GM18508 (cell line): ENCODE results near the gene TRAPPC8.
"Not testable (repeated sequence)": the region's sequence is repeated elsewhere in the genome, so short reads cannot be mapped to it uniquely, and the experiment has no call there.

Experiments
- ATAC-seq: cut with Tn5 transposase; IDR thresholded peaks from one replicate; pipeline ENCODE4 v1.9.1; 2021; ENCODE audit warnings: moderate number of reproducible peaks; ENCODE audit not compliant: insufficient read depth, unreplicated experiment

The TRAPPC8 gene

DNA sequence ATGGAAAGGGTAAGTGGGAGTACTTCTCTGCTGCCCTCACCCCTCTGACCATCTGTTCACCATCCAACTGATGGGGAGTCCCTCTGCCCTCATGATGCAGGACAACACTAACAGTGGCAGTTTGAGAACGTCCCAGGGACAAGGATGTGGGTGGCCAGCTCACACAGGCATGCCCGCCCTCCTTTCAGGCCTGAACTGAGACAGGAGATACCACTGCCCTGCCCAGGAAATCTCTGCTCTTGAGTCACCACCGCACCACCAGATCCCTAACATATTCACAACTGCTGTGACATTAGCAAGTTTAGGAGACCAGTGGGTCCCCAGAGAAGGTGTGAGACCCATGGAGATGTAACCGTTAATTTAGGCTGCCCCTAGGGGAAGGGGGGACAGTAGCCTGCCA is 66.2 kb downstream of the TRAPPC8 start:
- ATAC-seq: no peak

- no peak for ATAC-seq
Measured at GRCh38 chr18:31875301-31875700, 67.6 kb downstream of the TRAPPC8 start.

- ATAC-seq: no peak
Measured at GRCh38 chr18:31863103-31863502, 79.8 kb downstream of the TRAPPC8 start.

- ATAC-seq: no peak
Measured at GRCh38 chr18:31860488-31860887, 82.4 kb downstream of the TRAPPC8 start.

- ATAC-seq: no peak
Measured at GRCh38 chr18:31857526-31858106, 85.3 kb downstream of the TRAPPC8 start.

DNA sequence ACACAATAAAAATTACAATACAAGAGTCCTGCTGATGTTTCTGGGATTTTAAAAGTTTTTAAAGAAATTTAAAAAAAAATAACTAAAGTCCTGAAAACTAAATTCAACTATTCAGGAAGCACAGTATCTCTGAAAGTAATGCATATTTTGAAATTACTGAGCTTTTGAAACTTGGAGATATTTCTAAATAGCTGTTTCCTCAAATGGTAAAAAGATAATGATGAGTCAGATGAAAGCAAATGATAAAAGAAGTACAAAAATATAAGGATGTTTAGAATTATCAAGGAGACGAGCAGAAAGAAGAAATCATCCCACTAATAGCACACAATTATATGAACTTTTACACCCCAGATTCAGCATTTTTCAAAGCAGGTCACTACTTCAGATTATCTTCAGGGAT is 92.1 kb downstream of the TRAPPC8 start:
- ATAC-seq: no peak

DNA sequence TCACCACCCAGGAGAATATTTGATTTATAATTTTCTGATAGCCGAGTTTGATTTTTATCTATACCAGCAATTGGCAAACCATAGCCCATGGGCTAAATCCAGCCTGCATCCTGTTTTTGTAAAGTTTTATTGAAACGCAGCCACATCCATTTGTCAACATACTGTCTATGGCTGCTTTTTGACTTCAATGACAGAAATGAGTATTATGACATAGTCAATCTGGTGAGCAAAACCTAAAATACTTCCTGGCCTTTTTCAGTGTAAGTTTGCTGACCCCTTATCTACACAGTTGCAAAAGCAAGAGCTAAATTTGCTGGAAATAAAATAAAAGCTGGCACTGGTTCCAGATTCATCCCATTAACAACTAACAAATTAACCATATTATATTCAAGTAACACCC is 102.4 kb downstream of the TRAPPC8 start:
- no peak for ATAC-seq

DNA sequence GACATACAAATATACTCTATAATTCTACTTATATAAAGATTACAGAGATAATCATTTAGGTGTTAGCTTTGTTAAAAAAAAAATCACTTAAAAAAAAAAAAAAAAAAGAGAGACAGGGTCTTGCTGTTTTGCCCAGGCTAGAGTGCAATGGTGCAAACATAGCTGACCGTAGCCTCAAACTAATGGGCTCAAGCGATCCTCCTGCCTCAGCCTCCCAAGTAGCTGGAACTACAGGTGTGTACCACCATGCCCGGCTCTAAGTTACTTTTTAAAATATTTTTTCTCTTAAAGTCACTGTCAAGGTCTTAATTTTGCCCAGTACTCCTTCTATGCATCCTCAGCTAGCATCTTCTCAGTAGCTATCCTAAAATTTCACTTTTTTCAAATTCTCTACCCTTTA is 105.0 kb downstream of the TRAPPC8 start:
- no peak for ATAC-seq

DNA sequence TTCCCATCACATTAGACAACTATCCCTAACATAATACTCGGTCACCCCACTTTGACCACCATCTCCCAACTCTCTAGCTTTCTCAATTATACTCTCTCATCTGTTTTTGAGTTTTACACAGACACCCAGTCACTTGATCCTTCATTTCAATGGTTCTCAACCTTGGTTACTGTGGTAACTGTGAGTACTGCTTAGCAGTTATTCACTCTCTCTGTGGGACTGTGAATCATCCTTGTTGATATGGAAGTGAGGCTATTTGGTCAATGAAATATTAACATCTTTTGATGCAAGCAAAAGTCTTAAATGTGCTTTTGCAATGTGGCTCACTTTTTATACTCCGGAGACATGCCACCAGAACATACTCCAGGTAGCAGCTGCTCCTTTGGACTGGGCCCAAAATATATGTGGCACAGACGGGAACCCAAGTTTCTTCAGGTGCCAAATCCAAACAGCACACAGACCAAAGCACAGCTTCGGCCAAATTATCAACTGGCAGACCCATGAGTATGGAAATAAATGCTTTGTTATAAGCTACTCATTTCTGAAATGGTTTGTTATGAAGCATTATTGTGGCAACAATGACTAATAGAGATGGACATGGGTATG is 107.3 kb downstream of the TRAPPC8 start:
- ATAC-seq: no peak

GRCh38 chr18:31831903-31832302 is 111.0 kb downstream of the TRAPPC8 start:
- ATAC-seq: no peak

- ATAC-seq: no peak
Measured at GRCh38 chr18:31830686-31831085, 112.2 kb downstream of the TRAPPC8 start.

DNA sequence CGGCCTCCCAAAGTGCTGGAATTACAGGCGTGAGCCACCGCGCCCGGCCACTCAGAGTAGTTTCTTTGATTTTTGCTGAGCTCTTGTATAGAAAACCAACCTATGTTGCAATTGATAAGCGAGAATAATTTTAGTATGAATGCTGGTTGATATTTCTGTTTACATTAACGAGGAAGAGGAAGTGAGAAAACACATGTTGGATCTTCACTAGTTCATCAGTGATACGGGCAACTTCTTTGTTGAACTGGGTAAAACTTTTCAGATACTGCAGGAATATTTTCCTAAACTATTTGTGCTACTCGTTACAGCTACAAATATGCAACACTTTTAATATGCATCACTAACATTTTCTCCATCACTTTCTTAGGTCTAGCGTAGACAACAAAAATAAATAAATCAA is 114.3 kb downstream of the TRAPPC8 start:
- no peak for ATAC-seq

- not testable (repeated sequence) for ATAC-seq
Measured at GRCh38 chr18:31826673-31827325, 116.1 kb downstream of the TRAPPC8 start.

GRCh38 chr18:31825772-31826171 is 117.2 kb downstream of the TRAPPC8 start:
- no peak for ATAC-seq

DNA sequence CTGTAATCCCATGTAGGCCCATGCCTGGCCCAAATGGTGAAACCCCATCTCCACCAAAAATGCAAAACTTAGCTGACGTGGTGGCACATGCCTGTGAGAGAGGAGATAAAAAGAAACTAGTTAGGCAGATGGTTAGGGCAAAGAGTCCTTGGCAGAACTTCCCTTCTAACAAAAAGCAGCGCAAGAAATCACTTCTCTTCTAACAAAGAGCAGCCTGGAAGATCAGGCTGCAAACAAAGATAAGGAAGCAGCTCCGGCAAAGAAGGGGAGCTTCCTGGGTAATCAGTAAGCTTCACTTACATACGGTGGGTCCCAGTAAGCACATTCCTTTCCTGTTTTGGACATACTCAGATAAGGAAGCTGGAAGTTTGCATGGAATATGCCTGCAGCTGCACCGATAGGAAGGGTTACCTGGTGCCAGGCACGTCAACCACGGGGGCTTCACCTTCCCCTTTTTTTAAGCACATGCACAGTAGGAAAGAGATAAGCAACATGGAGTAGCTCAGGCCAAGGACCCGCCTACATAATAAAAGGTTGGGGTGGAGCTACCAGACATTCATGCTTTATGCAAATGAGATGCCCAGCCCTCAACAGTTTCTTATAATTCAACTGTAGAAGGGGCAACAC is 121.3 kb downstream of the TRAPPC8 start:
- ATAC-seq: no peak

DNA sequence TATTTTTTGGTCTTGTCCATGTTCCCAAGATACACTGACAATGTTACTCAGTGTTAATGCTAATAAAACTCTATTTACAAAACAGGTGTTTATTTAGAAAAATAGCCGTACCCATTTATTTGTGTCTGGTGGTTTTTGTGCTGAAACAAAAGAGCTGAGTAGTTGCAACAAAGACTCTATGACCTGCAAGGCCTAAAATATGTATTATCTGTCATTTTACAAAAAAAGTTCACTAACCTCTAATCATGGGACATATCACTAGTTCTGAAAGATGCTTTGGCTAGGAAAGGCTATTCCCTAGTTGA is 123.1 kb downstream of the TRAPPC8 start:
- no peak for ATAC-seq

DNA sequence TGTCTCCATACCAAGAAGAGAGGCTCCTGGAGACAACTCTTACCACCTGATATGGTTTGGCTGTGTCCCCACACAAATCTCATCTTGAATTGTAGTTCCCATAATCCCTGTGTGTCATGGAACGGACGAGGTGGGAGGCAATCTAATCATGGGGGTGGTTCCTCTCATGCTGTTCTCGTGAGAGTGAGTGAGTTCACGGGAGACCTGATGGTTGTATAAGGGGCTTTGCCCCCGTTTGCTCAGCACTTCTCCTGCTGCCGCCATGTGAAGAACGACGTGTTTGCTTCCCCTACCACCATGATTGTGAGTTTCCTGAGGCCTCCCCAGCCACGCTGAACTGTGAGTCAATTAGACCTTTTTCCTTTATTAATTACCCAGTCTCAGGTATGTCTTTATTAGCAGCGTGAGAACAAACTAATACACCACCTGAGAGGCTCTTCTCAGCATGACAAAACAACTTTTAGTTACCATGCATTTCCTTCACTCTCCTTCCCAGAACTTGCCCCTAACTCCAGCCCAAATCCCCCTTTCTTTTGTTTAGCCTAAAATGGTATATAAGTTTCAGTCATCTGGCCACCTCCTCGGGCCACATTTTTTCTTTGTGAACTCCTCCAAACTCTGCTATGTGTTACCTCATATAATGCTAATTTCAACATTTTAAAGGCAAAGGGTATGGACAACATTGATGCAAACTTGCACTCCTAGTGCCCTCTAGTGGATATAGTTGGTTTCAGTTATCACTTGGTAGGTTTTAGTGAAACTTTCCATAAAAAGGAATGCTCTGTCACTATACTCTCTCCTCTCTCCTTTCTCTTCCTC is 123.6 kb downstream of the TRAPPC8 start:
- ATAC-seq: peak; percentile 77

DNA sequence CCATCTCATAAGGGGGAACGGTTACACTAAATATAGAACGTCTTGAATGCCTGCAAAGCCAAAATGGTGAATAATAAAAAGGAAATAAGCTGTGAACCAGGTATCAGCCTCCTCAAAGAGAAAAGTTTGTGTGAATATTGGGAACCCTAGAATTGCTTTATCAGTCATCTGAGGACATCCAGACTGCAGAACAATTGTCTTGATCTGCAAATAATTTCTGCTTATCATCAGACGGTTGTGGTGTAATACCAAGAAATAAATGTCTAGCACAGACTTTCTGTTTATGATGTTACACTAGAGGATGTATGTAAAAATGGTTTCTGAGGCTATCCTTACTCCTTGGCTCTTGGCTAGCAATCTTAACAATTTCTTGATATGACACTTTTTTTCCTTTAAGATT is 128.8 kb downstream of the TRAPPC8 start:
- no peak for ATAC-seq

GRCh38 chr18:31810336-31811130 is 132.4 kb downstream of the TRAPPC8 start:
- ATAC-seq: not testable (repeated sequence)

DNA sequence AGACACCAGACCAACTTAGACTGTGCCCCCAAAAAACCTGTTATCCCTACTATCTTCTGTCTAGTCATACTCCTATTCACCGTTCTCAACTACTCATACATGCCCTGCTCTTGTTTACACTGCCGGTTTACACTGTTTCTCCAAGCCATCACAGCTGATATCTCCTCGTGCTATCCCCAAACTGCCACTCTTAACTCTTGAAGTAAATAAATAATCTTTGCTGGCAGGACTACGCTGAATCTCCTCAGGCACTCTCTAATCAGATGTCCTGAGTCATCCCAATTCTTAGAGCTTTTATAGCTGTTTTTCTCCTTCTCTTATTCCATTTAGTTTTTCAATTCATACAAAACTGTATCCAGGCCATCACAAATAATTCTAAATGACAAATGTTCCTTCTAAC is 133.9 kb downstream of the TRAPPC8 start:
- not testable (repeated sequence) for ATAC-seq
